ENCODE data around the gene CTDSP2. TPM values are rescaled to one million over a fixed set of nuclear protein-coding genes. Genes with fewer than 3 reads are reported as not detected.
A peak's percentile ranks its signal among the peaks of the same experiment; 100 is the strongest.

The CTDSP2 gene
- total and polyA plus RNA-seq, 7 donors = 13.9 to 91.8 (median 71.3) TPM

DNA sequence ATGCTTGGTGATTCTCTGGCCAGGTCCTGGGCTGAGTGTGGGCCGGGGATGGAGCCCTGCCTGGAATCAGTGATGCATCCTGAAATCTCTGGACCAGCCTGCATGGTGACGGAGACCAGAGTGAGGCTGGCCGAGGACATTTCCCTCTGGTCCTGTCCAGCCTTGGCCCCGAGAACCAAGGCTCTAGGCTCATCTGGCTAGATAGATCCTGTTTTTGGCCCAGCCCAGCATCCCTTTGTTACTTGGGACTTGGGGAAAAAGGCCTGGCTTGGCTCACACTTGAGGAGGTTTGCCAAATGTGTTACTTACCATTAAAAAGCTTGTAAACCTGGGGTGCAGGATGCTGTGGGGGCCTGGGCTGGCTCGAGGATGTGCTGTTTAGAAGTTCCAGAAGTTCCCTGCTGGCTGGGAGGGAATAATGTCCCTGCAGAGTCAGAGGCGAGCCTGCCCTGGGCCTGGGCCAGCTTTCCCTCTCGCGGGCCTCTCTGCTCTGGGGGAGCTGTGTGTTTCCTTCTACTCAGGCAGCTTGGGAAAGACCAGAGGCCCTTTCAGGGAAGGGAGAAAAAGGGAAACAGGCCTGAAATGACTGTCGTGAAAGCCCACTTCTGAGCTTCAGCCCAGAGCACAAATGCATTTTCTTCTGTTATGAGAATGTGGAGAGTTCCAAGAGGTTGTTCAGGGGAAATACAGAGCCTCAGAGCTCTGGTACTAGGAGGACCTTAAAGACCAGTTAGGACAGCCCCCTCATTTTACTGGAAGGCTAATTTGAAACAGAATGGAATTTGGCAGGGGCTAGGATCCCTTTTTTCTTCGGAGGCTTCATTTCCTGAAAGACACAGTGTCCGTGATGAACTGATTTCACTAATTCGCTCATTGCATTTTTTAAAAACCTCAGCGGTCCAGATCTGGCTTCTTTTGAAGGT is 47.2 kb upstream of the CTDSP2 start:
- ATAC-seq = peak; percentile 54 to 79 (median 69)
- peak overlapping the region; percentile 42 for H3K4me3 ChIP-seq
- peak overlapping the region; percentile 94 for H3K27ac ChIP-seq
- peaks cover 82% of the 10 kb centered on the region for H3K4me1 ChIP-seq
- peak; percentile 92 to 96 for DNase-seq
- no peaks in the 10 kb centered on the region for H3K36me3 ChIP-seq (ENCODE audit: insufficient read depth in 1 of 2, low read depth in 1 of 2)
- TF ChIP-seq, protein P1, sequence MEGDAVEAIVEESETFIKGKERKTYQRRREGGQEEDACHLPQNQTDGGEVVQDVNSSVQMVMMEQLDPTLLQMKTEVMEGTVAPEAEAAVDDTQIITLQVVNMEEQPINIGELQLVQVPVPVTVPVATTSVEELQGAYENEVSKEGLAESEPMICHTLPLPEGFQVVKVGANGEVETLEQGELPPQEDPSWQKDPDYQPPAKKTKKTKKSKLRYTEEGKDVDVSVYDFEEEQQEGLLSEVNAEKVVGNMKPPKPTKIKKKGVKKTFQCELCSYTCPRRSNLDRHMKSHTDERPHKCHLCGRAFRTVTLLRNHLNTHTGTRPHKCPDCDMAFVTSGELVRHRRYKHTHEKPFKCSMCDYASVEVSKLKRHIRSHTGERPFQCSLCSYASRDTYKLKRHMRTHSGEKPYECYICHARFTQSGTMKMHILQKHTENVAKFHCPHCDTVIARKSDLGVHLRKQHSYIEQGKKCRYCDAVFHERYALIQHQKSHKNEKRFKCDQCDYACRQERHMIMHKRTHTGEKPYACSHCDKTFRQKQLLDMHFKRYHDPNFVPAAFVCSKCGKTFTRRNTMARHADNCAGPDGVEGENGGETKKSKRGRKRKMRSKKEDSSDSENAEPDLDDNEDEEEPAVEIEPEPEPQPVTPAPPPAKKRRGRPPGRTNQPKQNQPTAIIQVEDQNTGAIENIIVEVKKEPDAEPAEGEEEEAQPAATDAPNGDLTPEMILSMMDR (IDR thresholded peaks at IDR 0.05) = peak; percentile 13
- WGBS, 3 donors = 16 to 24% (median 23%) methylated on average over 13 of the region's 13 CpGs
- intact Hi-C loops (cut with DNase I) = loop anchor here in 1 of 2 donors (2.0 kb wide), 1 partner anchor 61 kb away; no protein-coding TSS in a partner anchor
- H3K27me3 ChIP-seq (ENCODE audit: insufficient read depth in 3 of 3, low read length in 2 of 3) = no peaks in the 10 kb centered on the region
- no peaks in the 10 kb centered on the region for H3K9me3 ChIP-seq

DNA sequence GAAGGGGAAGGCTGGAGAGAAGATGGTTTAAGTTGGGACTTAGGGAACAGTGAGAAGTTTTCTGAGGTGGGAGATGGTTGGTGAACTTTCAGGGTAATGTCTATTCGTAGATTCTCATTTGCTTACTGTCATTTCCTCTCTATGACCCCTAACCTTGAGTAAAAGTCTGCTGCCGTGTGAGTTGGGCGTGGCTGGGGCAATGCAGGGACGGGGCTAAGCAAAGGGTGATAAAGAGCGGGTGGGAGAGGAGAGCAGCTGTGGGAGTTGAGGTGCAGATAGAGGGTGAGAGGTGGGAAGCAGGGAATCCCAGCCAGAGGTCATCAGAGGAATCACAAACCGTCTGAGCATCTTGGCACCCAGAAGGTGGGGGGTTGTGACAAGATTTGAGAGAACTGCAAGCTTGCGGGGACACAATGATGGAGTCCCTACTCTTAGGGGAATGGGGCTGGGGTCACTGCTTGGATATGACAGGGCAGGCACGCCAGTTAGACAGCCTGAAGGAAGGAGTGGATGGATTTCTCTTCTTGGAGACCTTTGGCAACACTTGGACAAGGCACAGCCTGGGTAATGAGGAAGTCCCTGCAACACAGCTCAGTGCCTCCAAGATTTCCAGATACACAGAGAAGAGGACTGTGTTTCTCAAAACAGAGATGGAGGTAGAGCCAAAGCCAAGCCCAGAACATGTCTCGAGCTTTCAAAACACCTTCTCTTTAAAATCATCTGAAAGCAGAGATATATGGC is 45.9 kb upstream of the CTDSP2 start:
- ATAC-seq = no peak
- H3K4me1 ChIP-seq = peaks cover 82% of the 10 kb centered on the region

DNA sequence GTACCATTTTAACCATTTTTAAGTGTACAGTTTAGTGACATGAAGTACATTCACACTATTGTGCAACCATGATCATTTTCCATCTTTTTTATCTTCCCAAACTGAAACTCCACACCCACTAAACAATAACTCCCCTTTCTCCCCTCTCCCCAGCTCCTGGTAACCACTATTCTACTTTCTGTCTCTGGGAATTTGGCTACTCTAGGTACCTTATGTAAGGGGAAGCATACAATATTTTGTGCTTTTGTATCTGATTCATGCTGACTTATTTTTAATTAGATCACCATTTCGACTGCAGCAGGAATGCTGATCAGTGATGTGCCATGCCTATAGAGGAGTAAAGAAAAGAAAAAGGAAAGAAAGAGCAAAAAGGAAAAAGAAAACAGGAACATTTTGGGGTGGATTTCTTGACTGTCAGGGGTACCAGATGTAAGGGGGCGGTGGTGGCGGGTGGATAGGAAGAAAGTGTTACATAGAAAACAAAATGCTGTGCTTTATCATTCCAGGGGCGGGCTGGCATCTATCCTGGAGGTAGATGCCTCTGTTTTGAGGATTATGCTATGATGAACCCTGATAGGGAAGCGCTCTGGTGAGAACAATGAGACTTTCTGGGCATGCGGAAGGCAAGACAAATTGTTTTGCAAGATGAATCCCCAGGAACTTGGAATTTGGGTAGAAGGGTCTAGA is 45.2 kb upstream of the CTDSP2 start:
- H3K9me3 ChIP-seq = no peaks in the 10 kb centered on the region
- intact Hi-C loops (cut with DNase I) = no loop called here
- TF ChIP-seq, protein P1 (IDR thresholded peaks at IDR 0.05) = no peak
- H3K4me3 ChIP-seq = no peak overlapping the region
- peaks cover 82% of the 10 kb centered on the region for H3K4me1 ChIP-seq
- H3K27me3 ChIP-seq (ENCODE audit: insufficient read depth in 3 of 3, low read length in 2 of 3) = no peaks in the 10 kb centered on the region
- 94 to 95% (median 94%) methylated on average over 6 of the region's 6 CpGs for WGBS, 3 donors
- H3K27ac ChIP-seq = peak overlapping the region; percentile 2
- H3K36me3 ChIP-seq (ENCODE audit: insufficient read depth in 1 of 2, low read depth in 1 of 2) = no peaks in the 10 kb centered on the region
- no peak for DNase-seq
- ATAC-seq = no peak

More for the DNA sequence above, 45.9 kb upstream of the CTDSP2 start:
- Histone ChIP-seq H3K36me3 (ENCODE audit: insufficient read depth in 1 of 2, low read depth in 1 of 2) (no peaks in the 10 kb centered on the region), H3K9me3 (no peaks in the 10 kb centered on the region), H3K27me3 (ENCODE audit: insufficient read depth in 3 of 3, low read length in 2 of 3) (no peaks in the 10 kb centered on the region), H3K27ac (peak overlapping the region; percentile 94), H3K4me3 (no peak overlapping the region)
- DNase-seq = no peak
- TF ChIP-seq, protein P1 (IDR thresholded peaks at IDR 0.05) = no peak
- WGBS, 3 donors = 76 to 87% (median 83%) methylated on average over 9 of the region's 9 CpGs
- intact Hi-C loops (cut with DNase I) = no loop called here

DNA sequence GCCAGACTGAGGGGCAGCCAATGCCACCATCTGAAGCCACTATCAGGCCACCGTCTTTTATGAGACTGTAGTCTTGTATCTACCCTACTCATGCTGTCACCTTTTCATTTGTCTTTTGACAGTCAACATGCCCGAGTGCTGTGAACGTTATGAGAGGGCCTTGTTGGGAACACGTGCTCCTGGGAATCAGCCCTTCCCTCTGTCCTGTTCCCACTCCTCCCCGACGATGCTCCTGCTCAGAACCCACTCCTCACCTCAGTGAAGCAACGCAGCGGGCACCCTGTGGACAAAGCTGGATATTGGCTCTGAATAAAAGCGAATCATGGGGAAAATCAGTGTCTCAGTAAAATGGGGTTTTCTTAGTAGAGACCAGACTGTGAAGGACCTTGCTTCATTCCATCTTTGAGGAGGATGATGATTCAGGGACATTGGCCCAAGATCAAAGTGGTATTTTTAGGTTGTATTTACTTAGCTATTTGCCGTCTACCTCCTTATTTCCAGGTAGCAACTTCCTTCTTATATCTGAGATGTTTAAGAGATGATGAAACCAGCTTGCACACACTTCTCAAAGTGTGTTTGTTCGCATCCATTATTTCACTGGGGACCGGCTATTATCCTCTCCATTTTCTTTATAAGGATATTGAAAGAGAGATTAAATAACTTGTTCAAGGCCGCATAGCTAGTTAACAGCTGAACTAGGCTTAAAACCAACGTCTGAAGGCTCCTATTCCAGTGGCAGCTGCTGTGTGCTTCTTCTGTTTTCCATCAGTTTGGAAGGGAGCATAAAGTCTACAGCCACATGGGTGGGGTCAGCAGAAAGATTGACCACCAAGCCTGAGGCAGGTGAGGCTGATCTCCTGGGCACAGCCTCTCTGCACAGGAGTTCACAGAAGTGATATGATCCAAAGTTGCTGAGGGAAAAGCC is 43.9 kb upstream of the CTDSP2 start:
- H3K4me1 ChIP-seq = peaks cover 71% of the 10 kb centered on the region
- H3K27ac ChIP-seq = peak overlapping the region; percentile 73
- ATAC-seq (no peak), DNase-seq (no peak)
- intact Hi-C loops (cut with DNase I) = no loop called here
- no peaks in the 10 kb centered on the region for H3K9me3 ChIP-seq
- H3K27me3 ChIP-seq (ENCODE audit: insufficient read depth in 3 of 3, low read length in 2 of 3) = no peaks in the 10 kb centered on the region
- no peaks in the 10 kb centered on the region for H3K36me3 ChIP-seq (ENCODE audit: insufficient read depth in 1 of 2, low read depth in 1 of 2)
- TF ChIP-seq, protein P1 (IDR thresholded peaks at IDR 0.05) = no peak
- no peak overlapping the region for H3K4me3 ChIP-seq
- 62 to 73% (median 63%) methylated on average over 14 of the region's 14 CpGs for WGBS, 3 donors

Measured in psoas muscle (tissue), 8 donors.